ENCODE results near the gene POLDIP2. TPM values are rescaled to one million over a fixed set of nuclear protein-coding genes. Genes with fewer than 3 reads are reported as not detected.

Gene POLDIP2
- total RNA-seq, 4 donors from 2014 or later, result 66.8 to 102 (median 90.9) TPM

DNA sequence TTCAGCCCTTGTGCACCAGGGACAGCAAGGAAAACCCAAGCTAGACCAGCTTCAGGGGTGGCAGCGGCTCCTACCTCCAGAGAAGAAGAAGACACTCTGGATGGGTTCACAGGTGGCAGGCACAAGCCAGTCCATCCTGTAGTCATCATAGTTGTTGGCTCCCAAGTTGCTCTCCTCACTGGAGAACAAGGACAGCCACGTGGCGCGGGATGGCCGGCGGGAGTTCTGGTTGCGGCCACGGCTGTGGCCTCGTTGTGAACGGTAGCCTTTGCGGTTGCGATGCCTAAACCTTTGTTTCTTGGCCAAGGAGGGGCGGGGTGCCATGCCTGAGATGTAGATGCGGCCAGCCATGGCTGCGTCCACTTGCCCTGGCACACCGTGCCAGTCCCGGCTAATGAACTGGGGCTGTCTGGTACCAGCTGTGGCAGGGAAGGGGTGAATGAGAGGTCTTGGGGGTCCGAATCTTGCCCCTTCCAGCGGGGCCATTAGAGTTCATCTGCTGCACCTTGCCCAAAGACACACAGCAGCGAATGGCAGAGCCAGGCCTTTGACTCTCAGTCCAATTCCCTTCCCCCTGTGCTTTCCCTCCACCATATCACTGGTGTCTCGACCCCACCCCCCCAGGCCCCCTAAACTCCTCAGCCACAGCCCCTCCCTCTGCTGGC is 10.4 kb upstream of the POLDIP2 start:
- Histone ChIP-seq H3K4me3 (no peak overlapping the region), H3K9me3 (no peaks in the 10 kb centered on the region), H3K36me3 (peaks cover 0 to 27% (median under 1%) of the 10 kb centered on the region in 3 donors), H3K4me1 (peaks cover 6 to 26% (median 13%) of the 10 kb centered on the region in 3 donors), H3K27me3 (peaks cover 0 to 10% (median 0%) of the 10 kb centered on the region in 4 donors), H3K27ac (no peak overlapping the region)
- TF ChIP-seq POLR2A (IDR thresholded peaks at IDR 0.05), result no peak
- TF ChIP-seq, protein P1, sequence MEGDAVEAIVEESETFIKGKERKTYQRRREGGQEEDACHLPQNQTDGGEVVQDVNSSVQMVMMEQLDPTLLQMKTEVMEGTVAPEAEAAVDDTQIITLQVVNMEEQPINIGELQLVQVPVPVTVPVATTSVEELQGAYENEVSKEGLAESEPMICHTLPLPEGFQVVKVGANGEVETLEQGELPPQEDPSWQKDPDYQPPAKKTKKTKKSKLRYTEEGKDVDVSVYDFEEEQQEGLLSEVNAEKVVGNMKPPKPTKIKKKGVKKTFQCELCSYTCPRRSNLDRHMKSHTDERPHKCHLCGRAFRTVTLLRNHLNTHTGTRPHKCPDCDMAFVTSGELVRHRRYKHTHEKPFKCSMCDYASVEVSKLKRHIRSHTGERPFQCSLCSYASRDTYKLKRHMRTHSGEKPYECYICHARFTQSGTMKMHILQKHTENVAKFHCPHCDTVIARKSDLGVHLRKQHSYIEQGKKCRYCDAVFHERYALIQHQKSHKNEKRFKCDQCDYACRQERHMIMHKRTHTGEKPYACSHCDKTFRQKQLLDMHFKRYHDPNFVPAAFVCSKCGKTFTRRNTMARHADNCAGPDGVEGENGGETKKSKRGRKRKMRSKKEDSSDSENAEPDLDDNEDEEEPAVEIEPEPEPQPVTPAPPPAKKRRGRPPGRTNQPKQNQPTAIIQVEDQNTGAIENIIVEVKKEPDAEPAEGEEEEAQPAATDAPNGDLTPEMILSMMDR (IDR thresholded peaks at IDR 0.05), result no peak
- intact Hi-C loops (cut with DNase I), result no loop called here
- no peak for DNase-seq
- WGBS, 2 donors, result 80% methylated on average over 1 of the region's 21 CpGs

DNA sequence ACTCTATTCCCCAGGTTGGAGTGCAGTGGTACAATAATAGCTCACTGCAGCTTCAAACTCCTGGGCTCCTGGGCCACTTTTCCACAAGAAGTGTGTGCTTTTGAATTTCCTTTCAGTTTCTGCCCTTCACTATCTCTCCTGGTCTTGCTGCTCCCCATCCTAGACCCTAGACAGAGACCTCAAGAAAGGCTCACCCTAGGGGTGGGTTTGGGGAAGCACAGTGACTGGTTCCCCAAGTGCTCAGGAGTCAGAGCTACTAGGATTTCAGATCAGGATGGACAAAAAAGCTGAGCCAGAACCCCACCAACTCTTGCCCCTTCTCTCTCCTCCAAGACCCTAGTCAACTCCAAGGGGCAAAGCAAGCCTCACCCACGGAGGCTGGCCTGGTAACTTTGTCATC is 9.3 kb upstream of the POLDIP2 start:
- no peak overlapping the region for H3K27ac ChIP-seq
- peaks cover 0 to 14% (median 1%) of the 10 kb centered on the region in 3 donors for H3K4me1 ChIP-seq
- H3K9me3 ChIP-seq, result no peaks in the 10 kb centered on the region
- TF ChIP-seq POLR2A (IDR thresholded peaks at IDR 0.05), result no peak
- TF ChIP-seq, protein P1 (IDR thresholded peaks at IDR 0.05), result no peak
- peaks cover 0 to under 1% (median 0%) of the 10 kb centered on the region in 4 donors for H3K27me3 ChIP-seq
- H3K36me3 ChIP-seq, result peaks cover under 1 to 39% (median 7%) of the 10 kb centered on the region in 3 donors
- 40 to 56% methylated on average over 1 of the region's 1 CpG for WGBS, 2 donors
- DNase-seq, result no peak
- H3K4me3 ChIP-seq, result no peak overlapping the region
- intact Hi-C loops (cut with DNase I), result no loop called here

GRCh38 chr17:28365487-28365886 is 8.2 kb upstream of the POLDIP2 start:
- no peak for DNase-seq
- Histone ChIP-seq H3K27ac (no peak overlapping the region), H3K4me1 (peaks cover 0 to 3% (median 0%) of the 10 kb centered on the region in 3 donors), H3K4me3 (no peak overlapping the region), H3K36me3 (peaks cover 10 to 50% (median 19%) of the 10 kb centered on the region in 3 donors), H3K27me3 (no peaks in the 10 kb centered on the region), H3K9me3 (no peaks in the 10 kb centered on the region)
- WGBS, 2 donors, result 79 to 84% methylated on average over 3 of the region's 3 CpGs
- TF ChIP-seq, protein P1 (IDR thresholded peaks at IDR 0.05), result no peak
- TF ChIP-seq POLR2A (IDR thresholded peaks at IDR 0.05), result no peak
- intact Hi-C loops (cut with DNase I), result no loop called here

GRCh38 chr17:28364665-28365363 is 7.5 kb upstream of the POLDIP2 start, which contains the start of gene SEBOX:
Gene SEBOX (minus strand): TSS chr17:28365199. CDS start chr17:28365151, 48 bp downstream.
- no peaks in the 10 kb centered on the region for H3K4me1 ChIP-seq
- peaks cover 17 to 57% (median 25%) of the 10 kb centered on the region in 3 donors for H3K36me3 ChIP-seq
- no peak within 1 kb of the TSS for H3K27ac ChIP-seq
- H3K27me3 ChIP-seq, result no peaks in the 10 kb centered on the region
- no peak within 1 kb of the TSS for H3K4me3 ChIP-seq
- no peak for DNase-seq
- H3K9me3 ChIP-seq, result no peaks in the 10 kb centered on the region
- intact Hi-C loops (cut with DNase I), result no loop called here
- TF ChIP-seq, protein P1 (IDR thresholded peaks at IDR 0.05), result no peak
- TF ChIP-seq POLR2A (IDR thresholded peaks at IDR 0.05), result no peak
- WGBS, 2 donors, result 89 to 90% methylated on average over 5 to 8 of the region's 13 CpGs
